Heart right ventricle (tissue), 16 donors: Measurements from ENCODE around the gene RELL2. TPM values are rescaled to one million over a fixed set of nuclear protein-coding genes. Genes with fewer than 3 reads are reported as not detected.

Experiments used
- ATAC-seq, 8 donors: fragments of 200-7000 bp; cut with Tn5 transposase; one replicate each; pipeline ENCODE4 v1.9.1; 2020; ENCODE audit warnings: mild to moderate bottlenecking in 8 of 8, moderate library complexity in 8 of 8, moderate number of reproducible peaks in 1 of 8
- DNase-seq, 2 donors: peaks; one replicate each; pipeline ENCODE4 v3.0.0-alpha.2; 2020
- H3K27ac ChIP-seq, 10 donors: fragments of 200-600 bp; sonication (generic) in 2 of 10; one replicate each; pipeline versions ENCODE4 v1.5.0 to v1.8.0; 2020 to 2022; ENCODE audit warnings: mild to moderate bottlenecking in 3 of 10
- H3K27me3 ChIP-seq, 7 donors: fragments of 200-600 bp; one replicate each; pipeline ENCODE4 v1.8.0; 2021 to 2022; ENCODE audit warnings: mild to moderate bottlenecking in 2 of 7
- H3K36me3 ChIP-seq, 9 donors: fragments of 200-600 bp; sonication (generic) in 1 of 9; one replicate each; pipeline versions ENCODE4 v1.5.0 to v1.8.0; 2020 to 2022; ENCODE audit warnings: mild to moderate bottlenecking in 2 of 9
- H3K4me1 ChIP-seq, 9 donors: fragments of 200-600 bp; sonication (generic) in 1 of 9; one replicate each; pipeline versions ENCODE4 v1.5.0 to v1.8.0; 2020 to 2022; ENCODE audit warnings: mild to moderate bottlenecking in 4 of 9
- H3K4me3 ChIP-seq, 10 donors: fragments of 200-600 bp; sonication (generic) in 2 of 10; one replicate each; pipeline versions ENCODE4 v1.5.0 to v1.8.0; 2020 to 2022; ENCODE audit warnings: mild to moderate bottlenecking in 7 of 10, moderate library complexity in 2 of 10
- H3K9me3 ChIP-seq, 11 donors: fragments of 200-600 bp in 10 of 11; sonication (generic) in 2 of 11; one replicate each; pipeline versions ENCODE4 v1.5.0 to v1.8.0; 2013 to 2022; ENCODE audit warnings: mild to moderate bottlenecking in 2 of 11, control low read depth in 1 of 11, moderate library complexity in 1 of 11
- WGBS, 2 donors: extraction: QIAGEN DNeasy Blood & Tissue Kit; methylation state at CpG; one replicate each; pipeline ENCODE4 v1.1.7; 2013; ENCODE audit warnings: inconsistent platforms in 1 of 2; 5-methylcytosine and 5-hydroxymethylcytosine counted together
- intact Hi-C, 10 donors: fragments of 100-400 bp; cut with DNase I; formaldehyde crosslinking; loops; one replicate each; pipeline versions ENCODE4 v1.11.1 to v1.14.2; 2022
- polyA plus RNA-seq, 2 donors: library from polyadenylated mRNA; stranded (reverse); fragments of 200-250 nt; gene quantifications; one replicate each; pipeline ENCODE4 v1.2.3, GENCODE V29; 2013
- total RNA-seq, 10 donors: library from RNA; stranded (reverse); fragmentation: NEBNext Ultra II Directional in 3 of 10; extraction: Animal tissue kit (Norgen Biotek cat#: 25700) in 3 of 10; gene quantifications; one replicate each; pipeline versions ENCODE4 v1.2.1 to v1.2.4, GENCODE V29; 2021 to 2023
- TF ChIP-seq, protein P1 (sequence below), 9 donors: fragments of 200-600 bp; sonication (generic) in 2 of 9; IDR thresholded peaks; one replicate each; pipeline versions ENCODE4 v1.5.0 to v1.8.0; 2021 to 2022; ENCODE audit warnings: antibody characterized with exemption in 9 of 9, mild to moderate bottlenecking in 5 of 9, moderate library complexity in 1 of 9
- donor health status: Arrhythmogenic right ventricular cardiomyopathy.
- donor health status: ischemic (EF 13 %, LVEDD 7.1; RV severe dilation, severe dysfunction).
- donor health status: healthy with polysubstance abuse.
- donor health status: DM: no; HTN: yes; CAD: no.
- donor health status: DM: no; HTN: no; CAD: no.
- donor health status: ischemic (EF 25% LVEDD 6.9; RV normal size, moderate dysfunction).
- donor health status: ischemic (EF 25% LVEDD 5.7; RV mildly dilated, moderate dysfunction).
- donor health status: healthy.
- donor health status: DM: yes; HTN: yes; CAD: no.
- donor health status: Ischemic cardiomyopathy.
- donor health status: ischemic (EF 35%, LVEDD 5.7; RV mildly dilated, moderate dysfunction).
- donor health status: nonischemic (EF 11% LVEDD 7.7; RV severe dilation, severe dysfunction).
- donor health status: DM: yes; HTN: yes; CAD: no.
- donor health status: PGD.
- donor health status: ischemic (EF 29% LVEDD 5.4; RV normal size, mild dysfunction).
- donor health status: nonischemic (EF 23%, LVEDD 6.1; RV moderate dilation, normal function).

RELL2 gene
- total and polyA plus RNA-seq, 12 donors: 0.33 to 3.2 (median 0.64) TPM

DNA sequence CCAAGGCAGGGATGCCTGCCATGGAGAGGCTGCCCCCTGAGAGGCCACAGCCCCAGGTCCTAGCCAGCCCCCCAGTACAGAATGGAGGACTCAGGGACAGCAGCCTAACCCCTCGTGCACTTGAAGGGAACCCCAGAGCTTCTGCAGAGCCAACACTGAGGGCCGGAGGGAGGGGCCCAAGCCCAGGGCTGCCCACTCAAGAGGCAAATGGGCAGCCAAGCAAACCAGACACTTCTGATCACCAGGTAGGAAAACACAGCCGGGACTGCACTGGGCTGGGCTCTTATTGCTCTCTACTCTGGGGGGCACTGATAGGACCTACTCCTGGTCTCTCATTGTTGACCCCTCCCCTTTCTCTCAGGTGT is 3.2 kb downstream of the RELL2 start:
- no peak overlapping the region for H3K27ac ChIP-seq
- H3K27me3 ChIP-seq: peaks cover 0 to 3% (median 0%) of the 10 kb centered on the region in 7 donors
- 88 to 98% methylated on average over 3 of the region's 3 CpGs for WGBS, 2 donors
- peaks cover 0 to 41% (median 0%) of the 10 kb centered on the region in 9 donors for H3K36me3 ChIP-seq
- DNase-seq (no peak), ATAC-seq (no peak)
- H3K9me3 ChIP-seq: no peaks in the 10 kb centered on the region
- peaks cover 7 to 28% (median 25%) of the 10 kb centered on the region in 9 donors for H3K4me1 ChIP-seq
- intact Hi-C loops: no loop called here
- no peak overlapping the region for H3K4me3 ChIP-seq
- TF ChIP-seq, protein P1, sequence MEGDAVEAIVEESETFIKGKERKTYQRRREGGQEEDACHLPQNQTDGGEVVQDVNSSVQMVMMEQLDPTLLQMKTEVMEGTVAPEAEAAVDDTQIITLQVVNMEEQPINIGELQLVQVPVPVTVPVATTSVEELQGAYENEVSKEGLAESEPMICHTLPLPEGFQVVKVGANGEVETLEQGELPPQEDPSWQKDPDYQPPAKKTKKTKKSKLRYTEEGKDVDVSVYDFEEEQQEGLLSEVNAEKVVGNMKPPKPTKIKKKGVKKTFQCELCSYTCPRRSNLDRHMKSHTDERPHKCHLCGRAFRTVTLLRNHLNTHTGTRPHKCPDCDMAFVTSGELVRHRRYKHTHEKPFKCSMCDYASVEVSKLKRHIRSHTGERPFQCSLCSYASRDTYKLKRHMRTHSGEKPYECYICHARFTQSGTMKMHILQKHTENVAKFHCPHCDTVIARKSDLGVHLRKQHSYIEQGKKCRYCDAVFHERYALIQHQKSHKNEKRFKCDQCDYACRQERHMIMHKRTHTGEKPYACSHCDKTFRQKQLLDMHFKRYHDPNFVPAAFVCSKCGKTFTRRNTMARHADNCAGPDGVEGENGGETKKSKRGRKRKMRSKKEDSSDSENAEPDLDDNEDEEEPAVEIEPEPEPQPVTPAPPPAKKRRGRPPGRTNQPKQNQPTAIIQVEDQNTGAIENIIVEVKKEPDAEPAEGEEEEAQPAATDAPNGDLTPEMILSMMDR (IDR thresholded peaks at IDR 0.05): no peak

DNA sequence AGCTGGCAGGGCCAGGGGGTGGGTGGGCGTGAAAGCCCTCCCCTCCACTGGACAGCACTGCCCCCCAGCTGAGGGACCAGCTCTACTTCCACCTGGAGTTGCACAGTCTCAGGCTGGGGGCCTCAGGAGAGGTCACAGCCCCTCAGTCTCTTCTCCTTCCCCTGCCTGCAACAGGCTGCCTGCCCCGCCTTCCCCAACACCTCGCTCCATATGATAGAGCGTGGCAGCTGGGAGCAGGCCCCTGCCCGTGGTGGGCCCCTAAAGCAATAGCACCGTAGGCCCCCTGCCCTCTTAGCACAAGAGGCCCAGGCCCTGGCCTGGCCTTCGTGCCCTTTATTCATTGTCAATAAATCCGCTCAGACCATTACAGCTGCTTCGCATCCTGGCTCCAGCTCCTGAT is 3.9 kb downstream of the RELL2 start:
- Histone ChIP-seq H3K27ac (no peak overlapping the region), H3K36me3 (peaks cover 0 to 48% (median 3%) of the 10 kb centered on the region in 9 donors), H3K27me3 (peaks cover 0 to 3% (median 0%) of the 10 kb centered on the region in 7 donors), H3K4me1 (peaks cover 7 to 22% (median 18%) of the 10 kb centered on the region in 9 donors), H3K4me3 (no peak overlapping the region), H3K9me3 (no peaks in the 10 kb centered on the region)
- TF ChIP-seq, protein P1 (IDR thresholded peaks at IDR 0.05): no peak
- WGBS, 2 donors: 90 to 91% methylated on average over 9 of the region's 9 CpGs
- intact Hi-C loops: no loop called here
- no peak for DNase-seq
- ATAC-seq: no peak

DNA sequence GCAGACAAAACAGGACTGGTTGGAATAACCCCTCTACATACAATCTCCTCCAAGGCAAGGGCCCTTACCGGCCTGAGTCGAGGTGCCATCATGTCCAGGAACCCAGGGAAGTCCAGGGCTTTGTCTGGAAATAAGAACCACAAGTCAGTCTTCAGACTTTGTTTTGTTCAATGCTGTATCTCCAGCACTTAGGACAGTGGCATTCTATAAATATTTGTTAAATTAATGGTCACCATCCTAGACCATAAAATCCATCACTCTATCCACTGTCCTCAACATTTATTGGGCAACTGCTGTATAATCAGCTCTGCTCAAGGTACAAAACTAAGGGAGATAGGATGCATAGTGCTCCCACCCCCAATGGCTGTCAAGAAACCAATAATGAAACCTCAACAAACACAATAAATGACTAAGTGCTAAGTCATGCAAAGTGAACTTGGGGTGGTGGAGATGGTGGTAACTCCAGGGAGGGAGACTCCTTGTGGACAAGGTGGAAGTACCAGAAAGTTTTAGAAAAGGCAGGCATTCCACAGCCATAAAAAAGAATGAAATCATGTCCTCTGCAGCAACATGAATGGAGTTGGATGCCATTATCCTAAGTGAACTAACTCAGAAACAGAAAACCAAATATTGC is 5.0 kb downstream of the RELL2 start:
- Histone ChIP-seq H3K27me3 (peaks cover 0 to 3% (median 0%) of the 10 kb centered on the region in 7 donors), H3K36me3 (peaks cover 0 to 59% (median 5%) of the 10 kb centered on the region in 9 donors), H3K27ac (no peak overlapping the region), H3K4me3 (no peak overlapping the region), H3K9me3 (no peaks in the 10 kb centered on the region), H3K4me1 (peaks cover 4 to 16% (median 12%) of the 10 kb centered on the region in 9 donors)
- intact Hi-C loops: no loop called here
- 88 to 92% methylated on average over 2 of the region's 2 CpGs for WGBS, 2 donors
- TF ChIP-seq, protein P1 (IDR thresholded peaks at IDR 0.05): no peak
- DNase-seq (no peak), ATAC-seq (no peak)

DNA sequence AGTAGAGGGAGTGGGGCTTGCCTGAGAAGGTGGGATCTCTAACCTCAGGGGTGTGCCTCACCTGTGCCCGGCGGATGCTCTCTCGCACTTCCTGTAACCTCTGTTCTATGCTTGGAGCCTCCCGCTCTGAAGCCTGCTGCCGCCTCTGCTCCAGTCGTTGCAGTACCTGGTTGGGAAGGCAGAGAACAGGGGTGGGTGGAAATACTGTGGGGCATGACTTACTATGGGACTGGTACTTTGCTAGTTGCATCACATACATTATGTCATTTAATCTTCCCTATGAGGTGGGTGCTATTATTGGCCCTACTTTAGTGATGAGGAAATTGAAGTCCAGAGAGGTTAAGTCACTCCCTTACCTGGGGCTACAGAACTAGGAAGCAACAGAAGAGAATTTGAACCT is 9.2 kb downstream of the RELL2 start:
- no peaks in the 10 kb centered on the region for H3K9me3 ChIP-seq
- no peak overlapping the region for H3K4me3 ChIP-seq
- no peak for DNase-seq
- TF ChIP-seq, protein P1 (IDR thresholded peaks at IDR 0.05): no peak
- intact Hi-C loops: no loop called here
- H3K36me3 ChIP-seq: peaks cover 0 to 65% (median 5%) of the 10 kb centered on the region in 9 donors
- peaks cover 0 to 10% (median 0%) of the 10 kb centered on the region in 9 donors for H3K4me1 ChIP-seq
- no peaks in the 10 kb centered on the region for H3K27me3 ChIP-seq
- H3K27ac ChIP-seq: no peak overlapping the region
- WGBS, 2 donors: 91 to 97% methylated on average over 6 of the region's 6 CpGs
- no peak for ATAC-seq
